ENCODE data around the gene TTLL9.

DNA sequence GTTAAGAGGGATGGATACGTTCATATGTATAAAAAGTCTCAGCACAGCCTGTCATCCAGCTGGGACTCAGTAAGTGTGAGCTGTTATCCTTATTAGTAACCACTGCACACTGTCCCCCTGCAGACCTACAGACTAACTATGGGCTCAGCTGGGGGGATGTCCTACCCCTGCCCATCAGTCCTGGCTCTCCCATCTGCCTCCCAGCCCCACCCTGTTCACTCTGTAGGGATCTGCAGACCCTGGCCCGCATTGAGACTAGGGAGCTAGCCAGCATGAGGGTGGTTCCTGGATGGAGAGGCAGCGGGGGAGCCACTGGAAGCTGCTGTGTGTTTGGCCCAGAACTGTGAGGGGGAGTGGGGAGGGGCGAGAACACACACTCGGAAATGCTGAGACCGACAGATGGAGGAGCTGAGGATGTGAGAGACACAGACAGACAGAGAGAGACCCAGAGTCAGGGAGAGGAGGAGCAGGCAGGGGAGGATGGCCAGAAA is 114.6 kb downstream of the TTLL9 start:
- no peak for TF ChIP-seq POLR2AphosphoS5 (IDR thresholded peaks at IDR 0.05; ENCODE audit: low read depth, low read length)
- TF ChIP-seq POLR2A (IDR thresholded peaks at IDR 0.05; ENCODE audit: low read depth, low read length): no peak
- TF ChIP-seq TAF1 (IDR thresholded peaks at IDR 0.05; ENCODE audit: low read depth, low read length): no peak
- no peak for TF ChIP-seq SPI1 (IDR thresholded peaks at IDR 0.05; ENCODE audit: low read depth, low read length)
- no peak for TF ChIP-seq PAX5 (IDR thresholded peaks at IDR 0.05; ENCODE audit: insufficient read depth, low read length, severe bottlenecking)
- no peak for TF ChIP-seq POU2F2 (IDR thresholded peaks at IDR 0.05; ENCODE audit: low read depth, low read length)
